ENCODE data around the gene APCDD1L. TPM values are rescaled to one million over a fixed set of nuclear protein-coding genes. Genes with fewer than 3 reads are reported as not detected.

Gene APCDD1L
- total and polyA plus RNA-seq, 7 donors, result 0.03 to 1.2 (median 0.14) TPM

DNA sequence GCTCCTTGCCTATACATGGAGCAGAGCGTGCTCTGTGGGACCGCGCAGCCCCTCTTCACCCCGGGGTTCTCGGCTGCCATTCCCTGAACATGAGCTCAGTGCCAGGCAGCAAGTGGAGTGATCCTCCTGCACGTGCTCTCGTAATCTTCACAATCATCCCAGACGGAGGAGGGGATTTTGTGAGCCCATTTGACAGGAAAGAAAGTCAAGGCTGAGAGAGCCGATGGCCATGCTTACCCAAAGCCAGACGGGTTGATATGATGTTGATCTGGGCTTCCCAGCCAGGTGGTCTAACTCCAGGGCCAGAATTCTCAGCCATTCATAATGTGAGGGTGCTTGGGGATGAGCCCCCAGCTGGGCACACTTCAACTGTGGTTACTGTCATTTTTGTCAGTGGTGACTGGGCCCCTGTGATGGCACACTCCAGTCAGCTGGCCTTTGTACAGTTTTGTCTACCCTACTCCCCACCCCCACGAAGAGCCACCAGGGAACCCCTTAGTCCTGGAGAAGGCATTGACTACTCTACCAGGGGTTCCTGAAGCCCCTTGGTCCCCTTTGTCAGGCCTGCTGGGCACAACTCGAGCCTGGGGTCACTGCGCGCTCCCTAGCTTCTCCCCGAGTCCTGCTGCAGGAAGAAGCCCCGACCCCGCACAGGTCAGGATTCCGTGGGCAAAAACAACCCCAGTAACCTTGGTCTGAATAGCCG lies 1.5 kb downstream of the APCDD1L start:
- no peak overlapping the region for H3K27ac ChIP-seq
- 78 to 81% (median 81%) methylated on average over 19 of the region's 19 CpGs for WGBS, 3 donors
- DNase-seq (no peak), ATAC-seq (no peak)
- H3K36me3 ChIP-seq (ENCODE audit: insufficient read depth in 1 of 2, low read depth in 1 of 2), result no peaks in the 10 kb centered on the region
- peaks cover 0 to 63% (median 14%) of the 10 kb centered on the region in 3 donors for H3K27me3 ChIP-seq (ENCODE audit: insufficient read depth in 3 of 3, low read length in 2 of 3)
- TF ChIP-seq, protein P1, sequence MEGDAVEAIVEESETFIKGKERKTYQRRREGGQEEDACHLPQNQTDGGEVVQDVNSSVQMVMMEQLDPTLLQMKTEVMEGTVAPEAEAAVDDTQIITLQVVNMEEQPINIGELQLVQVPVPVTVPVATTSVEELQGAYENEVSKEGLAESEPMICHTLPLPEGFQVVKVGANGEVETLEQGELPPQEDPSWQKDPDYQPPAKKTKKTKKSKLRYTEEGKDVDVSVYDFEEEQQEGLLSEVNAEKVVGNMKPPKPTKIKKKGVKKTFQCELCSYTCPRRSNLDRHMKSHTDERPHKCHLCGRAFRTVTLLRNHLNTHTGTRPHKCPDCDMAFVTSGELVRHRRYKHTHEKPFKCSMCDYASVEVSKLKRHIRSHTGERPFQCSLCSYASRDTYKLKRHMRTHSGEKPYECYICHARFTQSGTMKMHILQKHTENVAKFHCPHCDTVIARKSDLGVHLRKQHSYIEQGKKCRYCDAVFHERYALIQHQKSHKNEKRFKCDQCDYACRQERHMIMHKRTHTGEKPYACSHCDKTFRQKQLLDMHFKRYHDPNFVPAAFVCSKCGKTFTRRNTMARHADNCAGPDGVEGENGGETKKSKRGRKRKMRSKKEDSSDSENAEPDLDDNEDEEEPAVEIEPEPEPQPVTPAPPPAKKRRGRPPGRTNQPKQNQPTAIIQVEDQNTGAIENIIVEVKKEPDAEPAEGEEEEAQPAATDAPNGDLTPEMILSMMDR (IDR thresholded peaks at IDR 0.05), result no peak
- H3K9me3 ChIP-seq, result no peaks in the 10 kb centered on the region
- no peaks in the 10 kb centered on the region for H3K4me1 ChIP-seq
- intact Hi-C loops (cut with DNase I), result no loop called here
- H3K4me3 ChIP-seq, result no peak overlapping the region

DNA sequence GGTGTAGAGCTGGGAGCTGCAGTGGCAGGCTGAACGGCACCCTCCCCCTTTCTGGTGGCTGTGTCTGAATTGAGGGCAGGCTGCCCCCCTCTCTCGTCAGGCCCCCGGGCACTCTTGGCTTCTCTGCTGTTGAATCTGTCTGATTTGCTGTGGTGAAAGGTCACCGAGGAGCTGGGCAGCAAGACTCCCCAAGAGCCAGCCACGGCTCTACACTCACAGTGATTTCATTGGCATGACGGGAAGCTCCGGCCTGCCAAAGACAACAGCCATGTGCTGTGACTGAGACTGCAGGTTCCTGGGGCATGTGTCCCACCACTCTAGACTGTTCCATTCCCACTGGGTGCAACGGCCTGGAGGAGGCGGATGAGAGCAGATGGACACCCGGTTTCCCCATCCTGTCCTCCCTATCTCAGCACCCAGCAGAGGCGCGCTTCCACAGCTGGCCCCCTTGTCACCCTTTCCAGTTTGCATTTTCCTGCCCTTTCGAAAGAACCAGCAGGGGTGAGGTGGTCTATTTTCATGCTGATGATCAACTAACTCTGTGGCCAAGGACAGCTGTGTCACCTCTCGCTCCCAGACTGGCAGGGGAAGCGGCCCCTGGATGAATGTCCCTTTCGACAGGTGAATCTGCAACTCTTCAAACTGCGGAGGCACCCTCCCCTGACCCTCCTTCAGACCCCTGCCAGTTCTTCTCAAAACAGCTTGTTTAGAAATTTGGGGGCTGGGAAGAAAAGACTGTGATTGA lies 2.2 kb downstream of the APCDD1L start:
- DNase-seq (no peak), ATAC-seq (no peak)
- Histone ChIP-seq H3K27me3 (ENCODE audit: insufficient read depth in 3 of 3, low read length in 2 of 3) (peaks cover 0 to 62% (median 14%) of the 10 kb centered on the region in 3 donors), H3K4me1 (no peaks in the 10 kb centered on the region), H3K4me3 (no peak overlapping the region), H3K36me3 (ENCODE audit: insufficient read depth in 1 of 2, low read depth in 1 of 2) (no peaks in the 10 kb centered on the region), H3K9me3 (no peaks in the 10 kb centered on the region), H3K27ac (no peak overlapping the region)
- intact Hi-C loops (cut with DNase I), result no loop called here
- WGBS, 3 donors, result 30 to 44% (median 36%) methylated on average over 17 of the region's 17 CpGs
- TF ChIP-seq, protein P1 (IDR thresholded peaks at IDR 0.05), result no peak

DNA sequence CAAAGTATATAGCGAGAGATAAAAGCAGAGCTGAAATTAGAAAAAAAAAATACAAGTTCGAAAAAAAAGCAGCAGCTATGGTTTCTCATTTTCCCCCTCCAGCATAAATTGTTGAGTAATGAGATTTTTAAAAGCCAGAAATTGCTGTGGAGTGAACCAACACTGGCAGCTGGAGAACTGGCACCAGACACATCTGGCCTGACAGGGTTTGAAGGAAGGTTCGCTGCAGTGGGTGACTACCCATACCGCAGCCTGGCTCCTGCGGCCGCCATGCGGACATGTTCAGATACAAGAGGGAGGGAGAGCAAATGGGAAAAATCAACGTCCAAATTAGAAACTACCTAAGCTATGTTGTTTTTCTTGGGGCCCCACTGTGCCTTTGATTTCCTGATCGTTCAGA lies 3.3 kb downstream of the APCDD1L start:
- H3K9me3 ChIP-seq, result no peaks in the 10 kb centered on the region
- no peaks in the 10 kb centered on the region for H3K36me3 ChIP-seq (ENCODE audit: insufficient read depth in 1 of 2, low read depth in 1 of 2)
- H3K4me1 ChIP-seq, result no peaks in the 10 kb centered on the region
- TF ChIP-seq, protein P1 (IDR thresholded peaks at IDR 0.05), result no peak
- H3K4me3 ChIP-seq, result no peak overlapping the region
- H3K27me3 ChIP-seq (ENCODE audit: insufficient read depth in 3 of 3, low read length in 2 of 3), result peaks cover 0 to 62% (median 14%) of the 10 kb centered on the region in 3 donors
- intact Hi-C loops (cut with DNase I), result no loop called here
- DNase-seq, result no peak
- no peak overlapping the region for H3K27ac ChIP-seq
- WGBS, 3 donors, result 32 to 47% (median 42%) methylated on average over 9 of the region's 9 CpGs
- no peak for ATAC-seq

DNA sequence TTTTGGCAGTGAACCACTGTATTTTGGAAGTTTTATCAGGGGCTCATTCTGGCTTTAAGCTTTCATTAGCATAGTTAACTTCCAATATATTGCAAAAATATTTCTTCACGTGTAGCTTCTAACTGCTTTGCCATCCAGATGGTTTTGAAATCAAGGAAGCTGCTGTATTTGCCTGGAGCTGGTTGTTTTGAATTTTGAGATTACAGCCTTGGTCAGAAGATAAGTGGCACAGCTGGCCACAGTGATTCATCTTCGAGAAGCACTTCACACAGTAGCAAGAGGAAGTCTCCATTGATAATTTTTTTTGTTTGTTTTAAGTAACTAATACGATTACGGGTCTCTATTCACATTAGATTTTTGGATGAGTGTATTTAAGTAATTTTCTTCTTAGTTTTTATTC lies 3.8 kb downstream of the APCDD1L start:
- ATAC-seq, result no peak
- no peak overlapping the region for H3K4me3 ChIP-seq
- TF ChIP-seq, protein P1 (IDR thresholded peaks at IDR 0.05), result no peak
- no peaks in the 10 kb centered on the region for H3K36me3 ChIP-seq (ENCODE audit: insufficient read depth in 1 of 2, low read depth in 1 of 2)
- H3K27me3 ChIP-seq (ENCODE audit: insufficient read depth in 3 of 3, low read length in 2 of 3), result peaks cover 0 to 60% (median 14%) of the 10 kb centered on the region in 3 donors
- intact Hi-C loops (cut with DNase I), result no loop called here
- DNase-seq, result no peak
- no peaks in the 10 kb centered on the region for H3K9me3 ChIP-seq
- no peak overlapping the region for H3K27ac ChIP-seq
- no peaks in the 10 kb centered on the region for H3K4me1 ChIP-seq
- 16 to 29% (median 18%) methylated on average over 4 of the region's 4 CpGs for WGBS, 3 donors
